Fibroblast of skin of scalp (primary cell): Measurements from ENCODE around the gene PHOX2B. TPM values are rescaled to one million over a fixed set of nuclear protein-coding genes. Genes with fewer than 3 reads are reported as not detected.
A peak's percentile ranks its signal among the peaks of the same experiment; 100 is the strongest.

Experiments
- DNase-seq: peaks from one replicate; pipeline ENCODE4 v3.0.0-alpha.2; 2013
- polyA plus RNA-seq, 2 experiments: library from polyadenylated mRNA; unstranded; fragments of 120-200 nt; gene quantifications; one replicate each; pipeline ENCODE4 v1.2.1, GENCODE V29; 2013; ENCODE audit not compliant: insufficient read length in 2 of 2

PHOX2B gene
- not detected for polyA plus RNA-seq (2013, experiment 1 of 2; ENCODE audit: insufficient read length)
- not detected for polyA plus RNA-seq (2013, experiment 2 of 2; ENCODE audit: insufficient read length)

GRCh38 chr4:41748571-41749475, at the start of gene PHOX2B:
Gene PHOX2B (minus strand): TSS chr4:41748725. CDS start chr4:41748610, 115 bp downstream.
- no peak for DNase-seq

- DNase-seq = no peak
Measured at GRCh38 chr4:41797260-41797659, 48.7 kb upstream of the PHOX2B start.

GRCh38 chr4:41796545-41797210, 48.2 kb upstream of the PHOX2B start:
- peak; percentile 9 for DNase-seq

GRCh38 chr4:41795796-41796385, 47.4 kb upstream of the PHOX2B start:
- DNase-seq = no peak

- no peak for DNase-seq
Measured at GRCh38 chr4:41792166-41792565, 43.6 kb upstream of the PHOX2B start.

GRCh38 chr4:41791557-41791956, 43.0 kb upstream of the PHOX2B start:
- DNase-seq = no peak

- DNase-seq = no peak
Measured at GRCh38 chr4:41787931-41788330, 39.4 kb upstream of the PHOX2B start.

- no peak for DNase-seq
Measured at GRCh38 chr4:41785665-41786064, 37.1 kb upstream of the PHOX2B start.

- no peak for DNase-seq
Measured at GRCh38 chr4:41784191-41784979, 35.9 kb upstream of the PHOX2B start.

GRCh38 chr4:41776466-41776865, 27.9 kb upstream of the PHOX2B start:
- DNase-seq = no peak

GRCh38 chr4:41763729-41764128, 15.2 kb upstream of the PHOX2B start:
- DNase-seq = no peak

- DNase-seq = no peak
Measured at GRCh38 chr4:41758884-41759283, 10.4 kb upstream of the PHOX2B start.

GRCh38 chr4:41757521-41758156, 9.1 kb upstream of the PHOX2B start:
- no peak for DNase-seq

- DNase-seq = no peak
Measured at GRCh38 chr4:41753942-41754341, 5.4 kb upstream of the PHOX2B start.

GRCh38 chr4:41752081-41752836, 3.7 kb upstream of the PHOX2B start:
- no peak for DNase-seq

GRCh38 chr4:41751449-41752061, 3.0 kb upstream of the PHOX2B start:
- DNase-seq = no peak

GRCh38 chr4:41750626-41751448, 2.3 kb upstream of the PHOX2B start:
- DNase-seq = no peak

- DNase-seq = no peak
Measured at GRCh38 chr4:41750121-41750625, 1.6 kb upstream of the PHOX2B start.

GRCh38 chr4:41749631-41750039, 1.1 kb upstream of the PHOX2B start:
- DNase-seq = no peak
